C4-2B (cell line): Measurements from ENCODE around the gene CLNK.

ENCODE experiments used
- CTCF ChIP-seq: fragments of 450-650 bp; conservative IDR thresholded peaks from 2 replicates; pipeline ENCODE4 v1.5.1; 2017; ENCODE audit warnings: mild to moderate bottlenecking
- ZFX ChIP-seq: fragments of 450-650 bp; IDR thresholded peaks from 2 replicates; pipeline ENCODE4 v1.6.1; 2017

- no peak for TF ChIP-seq CTCF
- no peak for TF ChIP-seq ZFX
Measured at GRCh38 chr4:10607206-10607605, 77.4 kb downstream of the CLNK start.
